Fibroblast of mammary gland (primary cell): Measurements from ENCODE around the gene GAS7.

Experiments
- DNase-seq: peaks from one replicate; pipeline ENCODE4 v3.0.0-alpha.2; 2010; ENCODE audit warnings: low read depth
- H3K4me3 ChIP-seq: 2 replicates; pipeline ENCODE4 v1.5.1; 2011; ENCODE audit warnings: low read depth, mild to moderate bottlenecking, low read length, moderate library complexity; ENCODE audit not compliant: control insufficient read depth
- CTCF ChIP-seq: conservative IDR thresholded peaks from 2 replicates; pipeline ENCODE4 v1.5.1; 2011; ENCODE audit warnings: low read depth, low read length, inconsistent platforms; ENCODE audit not compliant: control insufficient read depth, insufficient read depth

Gene GAS7

DNA sequence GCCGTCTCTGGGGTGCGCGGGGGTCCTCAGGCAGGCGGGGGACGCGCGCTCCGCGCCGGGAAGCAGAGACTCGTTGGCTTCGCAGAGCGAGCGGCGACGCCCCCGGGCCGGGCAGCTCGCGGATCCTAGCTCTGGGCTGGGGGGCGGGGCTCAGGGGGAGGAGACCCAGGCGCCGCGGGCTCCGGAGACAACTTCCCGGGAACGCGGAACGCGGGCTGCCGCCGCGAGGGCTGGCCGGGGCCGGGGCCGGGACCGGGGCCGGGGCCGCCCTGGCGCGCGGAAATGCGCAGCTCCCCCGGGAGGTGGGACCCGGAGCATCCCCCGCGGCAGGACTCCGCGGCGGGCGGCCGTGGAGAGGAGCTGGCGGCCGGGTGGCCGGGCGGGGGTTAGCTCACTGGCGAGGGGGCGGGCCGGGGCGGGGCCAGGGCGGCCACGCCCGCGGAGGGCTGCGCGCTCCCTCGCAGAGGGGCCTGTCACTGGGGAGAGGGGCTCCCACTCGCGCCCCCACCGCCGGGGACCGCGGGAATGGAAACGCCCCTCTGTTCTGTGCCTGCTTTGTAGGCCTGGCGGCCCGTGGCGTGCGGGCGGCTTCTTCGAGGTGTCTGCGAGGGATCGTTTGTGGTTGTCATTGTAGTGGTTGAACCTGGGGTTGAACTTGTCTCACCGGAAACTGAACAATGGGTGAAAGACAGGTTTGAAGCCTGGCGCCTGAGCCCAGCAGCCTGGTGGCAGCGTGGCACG is at the start of gene GAS7:
Gene GAS7 (minus strand): TSS at position 98 of the 741 bp plus-strand sequence.
- TF ChIP-seq CTCF: no peak
- DNase-seq: no peak
- peak within 1 kb of the TSS; percentile 37 for H3K4me3 ChIP-seq

DNA sequence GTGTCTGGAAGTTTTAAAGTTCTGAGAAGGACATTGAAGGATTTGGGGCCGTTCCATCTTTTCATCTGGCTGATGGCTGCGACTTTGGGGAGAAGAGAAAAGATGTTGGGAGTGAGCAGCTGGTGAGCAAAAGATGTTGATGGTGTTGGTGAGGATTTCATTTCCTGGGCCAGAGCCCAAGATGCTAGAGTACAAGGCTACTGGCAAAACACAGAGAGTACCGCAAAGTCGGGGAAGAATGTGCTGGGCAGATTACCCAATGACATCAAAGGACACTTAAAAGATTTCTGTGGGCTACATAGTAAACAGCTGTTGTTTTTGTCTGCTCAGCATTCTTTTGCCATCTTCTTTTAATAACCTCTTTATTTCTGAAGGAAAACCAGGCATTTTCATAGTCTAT is 49.4 kb upstream of the GAS7 start:
- no peak overlapping the region for H3K4me3 ChIP-seq
- no peak for TF ChIP-seq CTCF
- peak; percentile 58 for DNase-seq

GRCh38 chr17:10243883-10244844 is 45.8 kb upstream of the GAS7 start:
- DNase-seq: peak; percentile 89
- no peak for TF ChIP-seq CTCF
- H3K4me3 ChIP-seq: no peak overlapping the region

- no peak overlapping the region for H3K4me3 ChIP-seq
- no peak for TF ChIP-seq CTCF
- DNase-seq: no peak
Observed at GRCh38 chr17:10241781-10242180, 43.4 kb upstream of the GAS7 start.

- no peak overlapping the region for H3K4me3 ChIP-seq
- DNase-seq: no peak
- TF ChIP-seq CTCF: no peak
Observed at GRCh38 chr17:10238661-10239060, 40.3 kb upstream of the GAS7 start.

DNA sequence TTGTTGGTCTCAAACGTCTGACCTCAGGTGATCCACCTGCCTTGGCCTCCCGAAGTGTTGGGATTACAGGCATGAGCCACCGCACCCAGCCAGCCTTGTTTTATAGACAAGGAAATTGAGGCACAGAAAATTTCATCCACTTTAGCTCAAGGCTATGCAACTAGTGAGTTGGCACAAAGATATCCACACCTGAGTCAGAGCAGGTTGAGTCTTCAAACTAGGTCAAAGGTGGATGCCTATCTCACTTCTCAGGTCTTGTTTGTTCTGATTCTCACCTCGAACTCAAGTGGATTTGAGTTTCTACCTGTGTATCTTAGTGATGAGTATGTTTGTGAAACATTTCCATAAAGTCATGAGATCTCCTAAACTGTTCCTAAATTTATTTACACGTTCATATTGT is 35.6 kb upstream of the GAS7 start:
- DNase-seq: no peak
- H3K4me3 ChIP-seq: no peak overlapping the region
- no peak for TF ChIP-seq CTCF
